ENCODE results near the gene ACTG1. TPM values are rescaled to one million over a fixed set of nuclear protein-coding genes. Genes with fewer than 3 reads are reported as not detected.

The ACTG1 gene
- total and polyA plus RNA-seq, 2 of the 13 experiments (the other 11 are each of a cell fraction or from before 2014, with no cell fraction given): 973 to 1,138 TPM

DNA sequence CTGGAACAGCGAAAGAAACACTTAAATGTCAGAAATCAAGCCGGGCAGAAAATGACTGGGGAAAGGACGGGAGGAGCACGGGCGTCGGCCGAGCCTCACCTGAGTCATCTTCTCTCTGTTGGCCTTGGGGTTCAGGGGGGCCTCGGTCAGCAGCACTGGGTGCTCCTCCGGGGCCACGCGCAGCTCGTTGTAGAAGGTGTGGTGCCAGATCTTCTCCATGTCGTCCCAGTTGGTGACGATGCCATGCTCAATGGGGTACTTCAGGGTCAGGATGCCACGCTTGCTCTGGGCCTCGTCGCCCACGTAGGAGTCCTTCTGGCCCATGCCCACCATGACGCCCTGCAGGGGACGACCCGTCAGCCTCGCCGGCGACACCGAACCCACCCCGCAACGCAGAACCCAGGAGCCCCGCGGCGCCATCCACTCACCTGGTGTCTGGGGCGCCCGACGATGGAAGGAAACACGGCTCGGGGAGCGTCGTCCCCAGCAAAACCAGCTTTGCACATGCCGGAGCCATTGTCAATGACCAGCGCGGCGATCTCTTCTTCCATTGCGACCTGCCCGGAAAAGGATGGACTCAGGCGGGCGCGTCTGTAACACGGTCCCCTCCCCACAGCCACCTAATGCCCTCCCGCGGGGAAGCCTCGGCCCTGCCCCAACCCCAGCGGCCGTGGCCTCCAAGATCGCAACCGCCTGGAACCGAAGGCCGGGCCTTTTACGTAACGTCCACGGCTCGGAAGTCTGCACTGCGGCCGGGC lies 616 bp downstream of the ACTG1 start:
- POLR2A ChIA-PET: interaction anchor here (0.7 to 4.3 kb wide), 16 partner anchors 9 to 289 kb away, joined by 3 to 27 read pairs (median 5); partner anchors contain the start of genes BAHCC1, CEP131, FAAP100 and SLC38A10
- TSS peak; percentile 71 for BruUV-seq (replicated peaks)
- H3K4me2 ChIP-seq (ENCODE audit: low read depth, low read length): peak overlapping the region; percentile 82
- in situ Hi-C loops (cut with HindIII; ENCODE audit: extremely low pct_ligation_motif_present, low pct_unique_long_range_greater_than_20kb) (no loop called here), intact Hi-C loops (cut with micrococcal nuclease; ENCODE audit: unreplicated experiment) (loop anchor here (10.0 kb wide), 1 partner anchor 117 kb away; the partner anchor contains the start of gene BAHCC1)
- peaks cover 14 to 23% of the 10 kb centered on the region in 2 experiments for H3K36me3 ChIP-seq (replicated peaks in 1 of 2; ENCODE audit: control insufficient read depth in 1 of 2, insufficient read depth in 2 of 2, low read length in 2 of 2)
- H3K27me3 ChIP-seq (ENCODE audit: control insufficient read depth in 1 of 2, insufficient read depth in 2 of 2, low read length in 2 of 2): no peaks in the 10 kb centered on the region; a peak in 1 of 5 replicates
- FAIRE-seq (no peak), ATAC-seq (no peak), DNase-seq (ENCODE audit: low spot score) (no peak)
- H2AFZ ChIP-seq (ENCODE audit: low read length): no peak overlapping the region
- peak overlapping the region; percentile 65 for H3K27ac ChIP-seq (ENCODE audit: extremely low read length, insufficient read depth, low read length)
- 2% methylated on average over 45 of the region's 62 CpGs for WGBS (ENCODE audit: low lambda C conversion rate)
- peaks cover 61% of the 10 kb centered on the region for H3K4me1 ChIP-seq (ENCODE audit: insufficient read depth, low read length)
- peaks cover 26% of the 10 kb centered on the region for H3K79me2 ChIP-seq (ENCODE audit: insufficient read depth, low read length)
- peak overlapping the region; percentile 67 to 90 (median 75) for H3K4me3 ChIP-seq (replicated peaks in 1 of 3; ENCODE audit: insufficient read depth in 1 of 3, low read depth in 2 of 3, low read length in 3 of 3)
- H3K9ac ChIP-seq (ENCODE audit: insufficient read depth, low read depth, low read length): peak overlapping the region; percentile 86
- peaks cover 42% of the 10 kb centered on the region for H4K20me1 ChIP-seq (ENCODE audit: insufficient read depth, low read length)
- CTCF ChIA-PET (ENCODE audit: low intra/inter-chr PET ratio, low total read pairs): no interaction called here
- H3K9me3 ChIP-seq (ENCODE audit: low read length): no peaks in the 10 kb centered on the region
- TF ChIP-seq CBX1 (IDR thresholded peaks at IDR 0.05; ENCODE audit: low read depth) (no peak), MIXL1 (CRISPR knock-in tag; IDR thresholded peaks at IDR 0.05) (no peak), ZNF879 (CRISPR knock-in tag; IDR thresholded peaks at IDR 0.05) (no peak), SAP130 (CRISPR knock-in tag; IDR thresholded peaks at IDR 0.05; ENCODE audit: low read depth) (no peak), BRCA1 (CRISPR knock-in tag; IDR thresholded peaks at IDR 0.05) (no peak), MBD4 (IDR thresholded peaks at IDR 0.05; ENCODE audit: borderline replicate concordance, low read length) (no peak), ZNF768 (CRISPR knock-in tag; IDR thresholded peaks at IDR 0.05) (no peak), NFE2L1 (CRISPR knock-in tag; IDR thresholded peaks at IDR 0.05; ENCODE audit: borderline replicate concordance) (no peak), ETV5 (CRISPR knock-in tag; IDR thresholded peaks at IDR 0.05; ENCODE audit: borderline replicate concordance) (no peak), CREBL2 (CRISPR knock-in tag; IDR thresholded peaks at IDR 0.05; ENCODE audit: borderline replicate concordance) (no peak), ZNF33B (CRISPR knock-in tag; IDR thresholded peaks at IDR 0.05) (no peak), STAG1 (CRISPR knock-in tag; IDR thresholded peaks at IDR 0.05) (no peak), CHCHD3 (CRISPR knock-in tag; IDR thresholded peaks at IDR 0.05) (peak; percentile 65), NR2C2 (CRISPR knock-in tag; IDR thresholded peaks at IDR 0.05; ENCODE audit: borderline replicate concordance) (no peak), MAX (IDR thresholded peaks at IDR 0.05) (no peak), ZNF329 (CRISPR knock-in tag; IDR thresholded peaks at IDR 0.05; ENCODE audit: low read depth) (no peak)
- TF ChIP-seq, protein P1, sequence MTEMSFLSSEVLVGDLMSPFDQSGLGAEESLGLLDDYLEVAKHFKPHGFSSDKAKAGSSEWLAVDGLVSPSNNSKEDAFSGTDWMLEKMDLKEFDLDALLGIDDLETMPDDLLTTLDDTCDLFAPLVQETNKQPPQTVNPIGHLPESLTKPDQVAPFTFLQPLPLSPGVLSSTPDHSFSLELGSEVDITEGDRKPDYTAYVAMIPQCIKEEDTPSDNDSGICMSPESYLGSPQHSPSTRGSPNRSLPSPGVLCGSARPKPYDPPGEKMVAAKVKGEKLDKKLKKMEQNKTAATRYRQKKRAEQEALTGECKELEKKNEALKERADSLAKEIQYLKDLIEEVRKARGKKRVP (CRISPR knock-in tag; IDR thresholded peaks at IDR 0.05): no peak
- TF ChIP-seq, protein P2, sequence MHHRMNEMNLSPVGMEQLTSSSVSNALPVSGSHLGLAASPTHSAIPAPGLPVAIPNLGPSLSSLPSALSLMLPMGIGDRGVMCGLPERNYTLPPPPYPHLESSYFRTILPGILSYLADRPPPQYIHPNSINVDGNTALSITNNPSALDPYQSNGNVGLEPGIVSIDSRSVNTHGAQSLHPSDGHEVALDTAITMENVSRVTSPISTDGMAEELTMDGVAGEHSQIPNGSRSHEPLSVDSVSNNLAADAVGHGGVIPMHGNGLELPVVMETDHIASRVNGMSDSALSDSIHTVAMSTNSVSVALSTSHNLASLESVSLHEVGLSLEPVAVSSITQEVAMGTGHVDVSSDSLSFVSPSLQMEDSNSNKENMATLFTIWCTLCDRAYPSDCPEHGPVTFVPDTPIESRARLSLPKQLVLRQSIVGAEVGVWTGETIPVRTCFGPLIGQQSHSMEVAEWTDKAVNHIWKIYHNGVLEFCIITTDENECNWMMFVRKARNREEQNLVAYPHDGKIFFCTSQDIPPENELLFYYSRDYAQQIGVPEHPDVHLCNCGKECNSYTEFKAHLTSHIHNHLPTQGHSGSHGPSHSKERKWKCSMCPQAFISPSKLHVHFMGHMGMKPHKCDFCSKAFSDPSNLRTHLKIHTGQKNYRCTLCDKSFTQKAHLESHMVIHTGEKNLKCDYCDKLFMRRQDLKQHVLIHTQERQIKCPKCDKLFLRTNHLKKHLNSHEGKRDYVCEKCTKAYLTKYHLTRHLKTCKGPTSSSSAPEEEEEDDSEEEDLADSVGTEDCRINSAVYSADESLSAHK (CRISPR knock-in tag; IDR thresholded peaks at IDR 0.05; ENCODE audit: borderline replicate concordance): no peak
- TF ChIP-seq, protein P3, sequence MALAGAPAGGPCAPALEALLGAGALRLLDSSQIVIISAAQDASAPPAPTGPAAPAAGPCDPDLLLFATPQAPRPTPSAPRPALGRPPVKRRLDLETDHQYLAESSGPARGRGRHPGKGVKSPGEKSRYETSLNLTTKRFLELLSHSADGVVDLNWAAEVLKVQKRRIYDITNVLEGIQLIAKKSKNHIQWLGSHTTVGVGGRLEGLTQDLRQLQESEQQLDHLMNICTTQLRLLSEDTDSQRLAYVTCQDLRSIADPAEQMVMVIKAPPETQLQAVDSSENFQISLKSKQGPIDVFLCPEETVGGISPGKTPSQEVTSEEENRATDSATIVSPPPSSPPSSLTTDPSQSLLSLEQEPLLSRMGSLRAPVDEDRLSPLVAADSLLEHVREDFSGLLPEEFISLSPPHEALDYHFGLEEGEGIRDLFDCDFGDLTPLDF (CRISPR knock-in tag; IDR thresholded peaks at IDR 0.05): no peak; the same call in 1 of the 2 replicates
